ENCODE data around the gene SLC25A33.

SLC25A33 gene

DNA sequence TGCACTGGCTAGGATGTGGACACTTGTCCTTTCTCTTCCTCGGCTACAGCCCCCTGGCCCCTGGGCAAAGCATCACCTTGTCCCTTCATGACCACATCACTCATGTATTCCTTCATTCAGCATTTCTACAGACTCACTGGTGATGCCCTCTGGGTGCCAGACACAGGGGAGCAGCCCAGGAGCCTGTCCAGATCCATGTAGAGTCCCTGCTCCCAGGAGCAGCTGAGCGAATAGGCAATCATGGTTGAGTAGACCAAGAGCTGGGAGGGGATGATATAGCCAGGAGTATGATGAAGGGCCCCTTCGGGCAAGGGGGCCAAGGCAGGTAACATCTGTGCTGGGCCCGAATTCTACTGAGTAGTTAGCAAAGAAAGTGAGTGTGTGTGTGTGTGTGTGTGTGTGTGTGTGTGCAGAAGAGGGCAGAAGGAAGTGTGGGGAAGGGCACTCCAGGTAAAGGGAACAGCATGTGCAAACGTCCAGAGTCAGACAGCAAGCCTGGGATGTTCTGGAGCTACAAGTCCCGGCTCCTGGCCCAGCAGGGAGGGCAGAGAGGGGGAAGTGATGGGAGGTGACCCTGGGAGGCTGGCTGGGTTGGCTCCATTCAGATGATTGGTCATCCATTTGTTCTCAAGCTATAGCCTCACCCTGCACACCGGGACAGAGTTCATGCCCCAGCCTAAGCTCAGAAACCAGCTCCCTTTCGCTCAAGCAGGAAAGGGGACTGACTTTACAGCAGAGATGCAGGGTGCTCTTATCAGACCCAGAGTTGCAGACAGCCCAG lies 91.3 kb downstream of the SLC25A33 start:
- H3K36me3 ChIP-seq (ENCODE audit: control insufficient read depth, insufficient read depth, low read length): no peaks in the 10 kb centered on the region
- no peak overlapping the region for H3K4ac ChIP-seq (ENCODE audit: low read depth, low read length)
- H3K79me2 ChIP-seq (ENCODE audit: control insufficient read depth, insufficient read depth, low read length): no peaks in the 10 kb centered on the region
- no peak overlapping the region for H3K23ac ChIP-seq (ENCODE audit: low read length)
- no peaks in the 10 kb centered on the region for H3K4me1 ChIP-seq (ENCODE audit: control insufficient read depth, low read depth, low read length)
- H3K4me2 ChIP-seq (ENCODE audit: low read length): no peak overlapping the region
- no peak overlapping the region for H3K18ac ChIP-seq (ENCODE audit: low read length)
- H3K27me3 ChIP-seq (ENCODE audit: insufficient read depth, low read length, poor library complexity): no peaks in the 10 kb centered on the region
- H3K4me3 ChIP-seq (ENCODE audit: low read length): no peak overlapping the region
- DNase-seq: no peak
- H3K27ac ChIP-seq (ENCODE audit: low read depth, low read length): no peak overlapping the region
- no peak overlapping the region for H2BK5ac ChIP-seq (ENCODE audit: low read length)
- no peaks in the 10 kb centered on the region for H3K79me1 ChIP-seq (ENCODE audit: low read length)
- no peak overlapping the region for H2BK15ac ChIP-seq (replicated peaks; ENCODE audit: low read depth)
- H3K9ac ChIP-seq (ENCODE audit: low read length): no peak overlapping the region
- no peak overlapping the region for H2BK120ac ChIP-seq (ENCODE audit: low read depth, low read length)
- no peak overlapping the region for H4K8ac ChIP-seq (ENCODE audit: low read depth, low read length)
- no peak overlapping the region for H4K5ac ChIP-seq (ENCODE audit: low read length)
- no peak overlapping the region for H2AK5ac ChIP-seq (ENCODE audit: low read length)
- H3K56ac ChIP-seq (ENCODE audit: low read length): no peak overlapping the region
- WGBS (ENCODE audit: extremely low coverage, insufficient coverage, low lambda C conversion rate): no CpG with 5 or more reads among the region's 8 CpGs

DNA sequence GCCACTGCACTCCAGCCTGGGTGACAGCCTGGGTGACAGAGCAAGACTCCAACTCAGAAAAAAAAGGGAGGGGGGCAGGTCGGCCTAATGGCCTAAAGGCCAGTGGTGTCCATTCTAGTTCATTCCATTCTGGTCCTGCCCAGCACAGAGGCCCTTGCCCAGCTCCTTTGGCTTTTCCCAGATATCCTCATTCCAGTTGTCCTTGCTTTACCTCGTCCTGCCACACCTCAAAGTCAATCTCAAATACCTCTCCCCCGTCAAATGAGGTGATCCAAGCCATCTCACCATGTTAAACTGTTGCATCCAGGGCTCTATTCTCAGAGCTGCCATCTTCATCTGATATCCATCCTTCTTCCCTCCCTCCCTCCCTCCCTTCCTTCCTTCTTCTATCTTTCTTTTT lies 92.3 kb downstream of the SLC25A33 start:
- no peaks in the 10 kb centered on the region for H3K27me3 ChIP-seq (ENCODE audit: insufficient read depth, low read length, poor library complexity)
- H3K4me1 ChIP-seq (ENCODE audit: control insufficient read depth, low read depth, low read length): no peaks in the 10 kb centered on the region
- H3K27ac ChIP-seq (ENCODE audit: low read depth, low read length): no peak overlapping the region
- H3K56ac ChIP-seq (ENCODE audit: low read length): no peak overlapping the region
- no peak overlapping the region for H3K9ac ChIP-seq (ENCODE audit: low read length)
- no peak overlapping the region for H4K5ac ChIP-seq (ENCODE audit: low read length)
- no peak for DNase-seq
- no peak overlapping the region for H3K4me3 ChIP-seq (ENCODE audit: low read length)
- WGBS (ENCODE audit: extremely low coverage, insufficient coverage, low lambda C conversion rate): no CpG with 5 or more reads among the region's 3 CpGs
- H2BK5ac ChIP-seq (ENCODE audit: low read length): no peak overlapping the region
- no peak overlapping the region for H3K23ac ChIP-seq (ENCODE audit: low read length)
- no peaks in the 10 kb centered on the region for H3K36me3 ChIP-seq (ENCODE audit: control insufficient read depth, insufficient read depth, low read length)
- H4K8ac ChIP-seq (ENCODE audit: low read depth, low read length): no peak overlapping the region
- H2BK15ac ChIP-seq (replicated peaks; ENCODE audit: low read depth): no peak overlapping the region
- H3K4ac ChIP-seq (ENCODE audit: low read depth, low read length): no peak overlapping the region
- H3K18ac ChIP-seq (ENCODE audit: low read length): no peak overlapping the region
- no peak overlapping the region for H2AK5ac ChIP-seq (ENCODE audit: low read length)
- no peak overlapping the region for H2BK120ac ChIP-seq (ENCODE audit: low read depth, low read length)
- H3K79me1 ChIP-seq (ENCODE audit: low read length): no peaks in the 10 kb centered on the region
- no peak overlapping the region for H3K4me2 ChIP-seq (ENCODE audit: low read length)
- no peaks in the 10 kb centered on the region for H3K79me2 ChIP-seq (ENCODE audit: control insufficient read depth, insufficient read depth, low read length)

DNA sequence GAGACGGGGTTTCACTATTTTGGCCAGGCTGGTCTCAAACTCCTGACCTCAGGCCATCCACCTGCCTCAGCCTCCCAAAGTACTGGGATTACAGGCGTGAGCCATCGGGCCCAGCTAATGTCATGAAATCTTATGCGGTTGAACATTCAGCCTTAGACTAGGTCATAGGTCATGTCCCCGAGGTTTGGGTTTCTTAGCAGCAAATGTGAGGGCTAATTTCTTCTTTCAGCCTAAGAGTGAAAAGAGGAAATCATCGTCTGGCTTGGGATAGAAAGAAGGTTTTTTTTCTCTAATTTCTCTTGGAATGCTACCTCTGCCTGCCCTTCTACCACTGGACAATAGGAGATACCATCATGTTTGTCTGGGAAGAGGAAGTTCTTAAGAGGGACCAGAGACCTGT lies 94.2 kb downstream of the SLC25A33 start:
- Histone ChIP-seq H3K9ac (ENCODE audit: low read length) (no peak overlapping the region), H2BK15ac (replicated peaks; ENCODE audit: low read depth) (no peak overlapping the region), H3K4me2 (ENCODE audit: low read length) (no peak overlapping the region), H3K4me1 (ENCODE audit: control insufficient read depth, low read depth, low read length) (no peaks in the 10 kb centered on the region), H4K8ac (ENCODE audit: low read depth, low read length) (no peak overlapping the region), H3K27ac (ENCODE audit: low read depth, low read length) (no peak overlapping the region), H3K27me3 (ENCODE audit: insufficient read depth, low read length, poor library complexity) (no peaks in the 10 kb centered on the region), H3K23ac (ENCODE audit: low read length) (no peak overlapping the region), H3K18ac (ENCODE audit: low read length) (no peak overlapping the region), H2AK5ac (ENCODE audit: low read length) (no peak overlapping the region), H3K79me1 (ENCODE audit: low read length) (no peaks in the 10 kb centered on the region), H2BK120ac (ENCODE audit: low read depth, low read length) (no peak overlapping the region), H3K56ac (ENCODE audit: low read length) (no peak overlapping the region), H4K5ac (ENCODE audit: low read length) (no peak overlapping the region), H2BK5ac (ENCODE audit: low read length) (no peak overlapping the region), H3K4me3 (ENCODE audit: low read length) (no peak overlapping the region), H3K36me3 (ENCODE audit: control insufficient read depth, insufficient read depth, low read length) (no peaks in the 10 kb centered on the region), H3K79me2 (ENCODE audit: control insufficient read depth, insufficient read depth, low read length) (no peaks in the 10 kb centered on the region), H3K4ac (ENCODE audit: low read depth, low read length) (no peak overlapping the region)
- no CpG with 5 or more reads among the region's 6 CpGs for WGBS (ENCODE audit: extremely low coverage, insufficient coverage, low lambda C conversion rate)
- no peak for DNase-seq

DNA sequence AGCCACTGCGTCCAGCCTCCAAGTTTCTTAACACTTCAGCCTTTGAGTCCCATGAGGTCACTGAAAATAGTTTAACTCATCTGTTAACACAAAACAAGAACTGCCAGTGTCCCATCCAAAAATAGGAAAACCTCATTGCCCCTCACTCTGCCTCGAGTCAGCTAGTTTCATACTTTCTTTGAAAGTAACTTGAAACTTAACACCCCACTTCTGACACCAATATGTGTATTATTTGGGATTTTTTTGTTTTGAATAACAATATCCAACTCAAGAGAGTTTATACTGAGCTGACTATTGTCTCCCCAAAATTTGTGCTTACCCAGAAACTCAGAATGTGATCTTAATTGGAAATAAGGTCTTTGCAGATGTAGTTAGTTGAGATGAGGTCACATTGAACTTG lies 95.3 kb downstream of the SLC25A33 start:
- Histone ChIP-seq H2BK15ac (replicated peaks; ENCODE audit: low read depth) (no peak overlapping the region), H4K8ac (ENCODE audit: low read depth, low read length) (no peak overlapping the region), H3K9ac (ENCODE audit: low read length) (no peak overlapping the region), H4K5ac (ENCODE audit: low read length) (no peak overlapping the region), H3K18ac (ENCODE audit: low read length) (no peak overlapping the region), H2BK120ac (ENCODE audit: low read depth, low read length) (no peak overlapping the region), H3K23ac (ENCODE audit: low read length) (no peak overlapping the region), H3K27me3 (ENCODE audit: insufficient read depth, low read length, poor library complexity) (no peaks in the 10 kb centered on the region), H3K79me2 (ENCODE audit: control insufficient read depth, insufficient read depth, low read length) (no peaks in the 10 kb centered on the region), H2BK5ac (ENCODE audit: low read length) (no peak overlapping the region), H3K27ac (ENCODE audit: low read depth, low read length) (no peak overlapping the region), H3K4me1 (ENCODE audit: control insufficient read depth, low read depth, low read length) (no peaks in the 10 kb centered on the region), H3K56ac (ENCODE audit: low read length) (no peak overlapping the region), H3K4ac (ENCODE audit: low read depth, low read length) (no peak overlapping the region), H3K79me1 (ENCODE audit: low read length) (no peaks in the 10 kb centered on the region), H3K4me2 (ENCODE audit: low read length) (no peak overlapping the region), H2AK5ac (ENCODE audit: low read length) (no peak overlapping the region), H3K4me3 (ENCODE audit: low read length) (no peak overlapping the region), H3K36me3 (ENCODE audit: control insufficient read depth, insufficient read depth, low read length) (no peaks in the 10 kb centered on the region)
- no CpG with 5 or more reads among the region's 2 CpGs for WGBS (ENCODE audit: extremely low coverage, insufficient coverage, low lambda C conversion rate)
- DNase-seq: no peak

Data from mesendoderm (in vitro differentiated cells).